Ovary (tissue), 3 donors: ENCODE results near the gene INS.

Source experiments
- POLR2A ChIP-seq: fragments of 450-650 bp; IDR thresholded peaks from one replicate; pipeline ENCODE4 v1.6.1; 2017; ENCODE audit warnings: antibody characterized with exemption, mild to moderate bottlenecking, moderate library complexity
- TF ChIP-seq, protein P1 (sequence below), 3 donors: fragments of 450-650 bp in 2 of 3; fragments of 200-600 bp in 1 of 3; IDR thresholded peaks; one replicate each; pipeline versions ENCODE4 v1.5.1 to v1.8.0; 2016 to 2022; ENCODE audit warnings: antibody characterized with exemption in 3 of 3, mild to moderate bottlenecking in 1 of 3
- donor health status: DM: no; HTN: no; CAD: no.

DNA sequence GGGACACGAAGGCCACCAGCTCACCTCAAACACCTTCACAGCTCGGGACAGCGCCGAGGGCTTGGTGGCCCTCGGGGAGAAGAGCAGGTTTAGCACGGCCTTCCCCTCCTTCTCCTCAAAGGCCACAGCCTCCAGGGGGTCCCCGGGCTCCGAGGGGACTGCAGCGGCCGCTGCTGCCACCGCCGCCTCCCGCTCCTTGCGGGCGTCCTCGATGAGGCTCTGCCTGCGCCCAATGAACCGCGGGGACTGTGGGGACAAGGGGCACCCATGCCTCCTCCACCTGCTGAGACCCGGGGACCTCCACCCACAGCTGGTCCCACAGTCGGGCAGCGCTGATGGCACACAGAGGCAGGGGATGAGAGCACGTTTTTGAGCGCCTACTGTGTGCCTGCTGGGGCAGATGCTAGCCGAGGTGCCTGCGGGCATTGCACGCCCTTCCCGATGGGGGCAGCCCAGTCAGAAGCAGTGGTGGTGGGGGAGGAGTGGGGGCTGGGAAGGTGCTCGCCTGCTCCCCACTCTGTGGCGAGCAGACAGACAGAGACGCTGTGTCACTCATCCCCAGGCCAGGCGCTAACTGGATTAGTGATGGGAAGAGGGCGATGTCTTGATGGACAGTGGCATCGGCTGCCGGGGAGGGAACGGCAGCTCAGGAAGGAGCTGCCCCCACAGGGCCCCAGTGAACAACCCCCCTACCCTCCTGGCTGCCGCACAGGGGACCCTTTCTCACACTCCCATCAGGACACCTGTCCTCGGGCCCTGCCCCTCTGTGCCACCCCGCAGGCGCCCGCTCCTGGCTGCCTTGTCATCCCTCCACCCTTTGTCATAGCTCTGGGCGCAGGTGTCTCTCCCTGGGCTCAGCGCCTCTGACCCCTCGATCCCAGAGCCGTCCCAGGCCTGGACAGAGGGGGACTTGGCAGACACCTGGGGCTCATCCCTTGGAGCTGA is 8.9 kb upstream of the INS start:
- TF ChIP-seq, protein P1, sequence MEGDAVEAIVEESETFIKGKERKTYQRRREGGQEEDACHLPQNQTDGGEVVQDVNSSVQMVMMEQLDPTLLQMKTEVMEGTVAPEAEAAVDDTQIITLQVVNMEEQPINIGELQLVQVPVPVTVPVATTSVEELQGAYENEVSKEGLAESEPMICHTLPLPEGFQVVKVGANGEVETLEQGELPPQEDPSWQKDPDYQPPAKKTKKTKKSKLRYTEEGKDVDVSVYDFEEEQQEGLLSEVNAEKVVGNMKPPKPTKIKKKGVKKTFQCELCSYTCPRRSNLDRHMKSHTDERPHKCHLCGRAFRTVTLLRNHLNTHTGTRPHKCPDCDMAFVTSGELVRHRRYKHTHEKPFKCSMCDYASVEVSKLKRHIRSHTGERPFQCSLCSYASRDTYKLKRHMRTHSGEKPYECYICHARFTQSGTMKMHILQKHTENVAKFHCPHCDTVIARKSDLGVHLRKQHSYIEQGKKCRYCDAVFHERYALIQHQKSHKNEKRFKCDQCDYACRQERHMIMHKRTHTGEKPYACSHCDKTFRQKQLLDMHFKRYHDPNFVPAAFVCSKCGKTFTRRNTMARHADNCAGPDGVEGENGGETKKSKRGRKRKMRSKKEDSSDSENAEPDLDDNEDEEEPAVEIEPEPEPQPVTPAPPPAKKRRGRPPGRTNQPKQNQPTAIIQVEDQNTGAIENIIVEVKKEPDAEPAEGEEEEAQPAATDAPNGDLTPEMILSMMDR (IDR thresholded peaks at IDR 0.05) = no peak
- no peak for TF ChIP-seq POLR2A
